ENCODE measurements around the gene ADTRP.

The ADTRP gene

GRCh38 chr6:11754625-11755271, 23.9 kb downstream of the ADTRP start:
- DNase-seq = peak; percentile 21

- DNase-seq = no peak
Observed at GRCh38 chr6:11753798-11754197, 24.8 kb downstream of the ADTRP start.

GRCh38 chr6:11752360-11752759, 26.2 kb downstream of the ADTRP start:
- DNase-seq = no peak

DNA sequence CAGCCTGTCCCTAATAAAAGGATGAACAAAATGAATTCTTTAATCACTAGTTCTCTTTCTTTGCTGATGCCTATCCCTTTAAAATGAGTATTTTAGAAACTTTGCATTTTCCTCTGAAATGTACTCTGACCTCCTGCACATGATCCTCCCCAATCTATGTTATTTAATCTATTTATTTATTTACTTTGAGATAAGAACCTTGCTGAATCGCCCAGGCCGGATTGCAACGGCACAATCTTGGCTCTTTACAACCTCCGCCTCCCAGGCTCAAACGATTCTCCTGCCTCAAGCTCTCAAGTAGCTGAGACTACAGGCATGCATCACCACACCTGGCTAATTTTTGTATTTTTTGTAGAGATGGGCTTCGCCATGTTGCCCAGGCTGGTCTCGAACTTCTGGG, 27.9 kb downstream of the ADTRP start:
- no peak for DNase-seq

GRCh38 chr6:11748591-11749210, 29.9 kb downstream of the ADTRP start:
- no peak for DNase-seq

DNA sequence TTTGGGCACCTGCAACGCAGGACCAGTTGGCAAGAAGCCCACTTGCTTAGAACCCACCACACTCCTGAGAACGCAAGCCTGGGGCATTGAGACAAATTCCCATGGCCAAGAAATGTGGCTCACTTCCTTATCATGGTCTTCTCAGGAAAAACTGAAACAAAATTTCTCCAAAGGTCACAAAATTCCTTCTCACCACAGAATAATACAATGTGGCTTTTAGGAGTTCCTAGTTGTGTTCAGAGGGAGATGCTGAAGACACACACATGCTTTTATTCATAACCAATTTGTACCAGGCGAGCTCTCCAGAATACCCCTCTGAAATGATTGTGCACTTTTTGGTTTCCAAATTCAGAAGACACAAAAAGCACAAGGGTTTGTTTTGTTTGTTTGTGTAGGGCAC, 31.6 kb downstream of the ADTRP start:
- DNase-seq = no peak

DNA sequence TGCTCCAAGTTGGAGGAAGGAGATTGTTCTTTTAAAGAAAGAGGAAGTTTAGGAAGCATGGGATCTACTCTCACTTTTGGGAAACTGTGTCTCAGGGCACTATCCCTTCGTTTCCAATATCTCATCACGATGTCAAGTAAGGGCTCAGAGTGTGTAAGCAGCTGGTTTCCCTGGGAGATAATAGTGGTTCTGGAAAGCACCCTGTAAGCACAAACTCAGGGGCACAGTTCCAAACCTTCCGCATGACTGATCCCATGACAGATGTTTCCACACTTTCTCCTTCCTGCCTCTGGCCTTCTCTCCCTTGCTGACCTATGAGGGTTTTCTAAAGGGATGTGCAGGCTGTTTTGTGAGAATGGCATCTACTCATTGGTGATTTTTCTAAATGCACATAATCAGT, 33.9 kb downstream of the ADTRP start:
- peak; percentile 21 for DNase-seq

GRCh38 chr6:11744101-11744500, 34.5 kb downstream of the ADTRP start:
- no peak for DNase-seq

- DNase-seq = no peak
Observed at GRCh38 chr6:11740875-11741274, 37.7 kb downstream of the ADTRP start.

- DNase-seq = no peak
Observed at GRCh38 chr6:11738661-11739375, 39.8 kb downstream of the ADTRP start.

GRCh38 chr6:11738234-11738633, 40.4 kb downstream of the ADTRP start:
- DNase-seq = no peak

DNA sequence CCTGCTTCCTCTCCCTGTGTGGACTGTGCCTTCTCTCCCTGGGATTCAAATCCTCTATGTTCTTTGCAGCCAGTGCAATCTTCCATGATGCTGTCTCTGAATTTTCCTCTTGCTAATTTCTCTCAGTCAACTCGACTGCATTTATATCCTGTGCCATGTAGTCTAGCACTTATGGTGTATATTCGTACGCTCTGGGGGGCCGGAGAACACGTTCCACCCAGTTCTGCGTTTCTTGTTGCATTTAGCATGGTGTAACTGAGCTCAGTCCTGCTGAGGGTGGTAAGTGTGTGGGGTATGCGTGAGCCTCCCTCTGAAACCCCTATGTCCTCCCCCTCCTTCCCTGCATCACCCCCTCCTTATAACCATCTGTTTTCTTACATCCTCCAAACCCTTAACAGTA, 42.0 kb downstream of the ADTRP start:
- no peak for DNase-seq

DNA sequence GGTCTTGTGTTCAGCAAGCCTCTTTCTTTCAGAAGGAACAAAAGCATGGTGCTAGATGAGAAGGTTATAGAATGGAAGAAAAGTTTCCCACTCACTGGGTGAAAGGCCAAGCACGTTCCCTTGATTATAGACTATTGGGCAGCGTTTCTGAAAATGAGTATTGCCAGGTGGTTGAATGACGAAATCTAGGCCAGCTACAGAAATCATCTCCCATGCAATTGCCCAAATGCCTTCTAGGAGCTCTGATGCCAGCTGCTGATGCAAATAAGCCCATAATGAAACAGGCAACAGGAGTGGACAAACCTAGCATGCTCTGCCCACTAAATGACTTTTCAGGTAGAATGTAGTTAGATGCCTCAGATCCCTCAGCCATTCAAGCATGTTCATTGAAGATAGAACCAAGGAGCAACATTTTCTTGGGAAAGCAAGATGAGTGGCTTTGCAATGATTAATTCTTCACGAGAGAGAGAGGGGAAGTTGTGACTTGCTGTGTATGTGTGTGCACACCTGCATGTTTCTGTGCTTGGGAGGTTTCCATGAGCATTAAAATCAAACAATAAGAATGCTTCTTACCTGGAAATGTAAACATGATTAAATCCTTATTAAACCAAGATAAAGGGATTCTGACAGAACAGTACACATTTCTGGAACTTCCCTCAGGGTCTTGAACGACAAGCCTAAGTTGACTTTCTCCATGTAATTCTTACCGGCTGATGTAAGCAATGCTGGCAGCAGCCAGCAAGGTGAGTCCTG, 43.6 kb downstream of the ADTRP start:
- DNase-seq = no peak

DNA sequence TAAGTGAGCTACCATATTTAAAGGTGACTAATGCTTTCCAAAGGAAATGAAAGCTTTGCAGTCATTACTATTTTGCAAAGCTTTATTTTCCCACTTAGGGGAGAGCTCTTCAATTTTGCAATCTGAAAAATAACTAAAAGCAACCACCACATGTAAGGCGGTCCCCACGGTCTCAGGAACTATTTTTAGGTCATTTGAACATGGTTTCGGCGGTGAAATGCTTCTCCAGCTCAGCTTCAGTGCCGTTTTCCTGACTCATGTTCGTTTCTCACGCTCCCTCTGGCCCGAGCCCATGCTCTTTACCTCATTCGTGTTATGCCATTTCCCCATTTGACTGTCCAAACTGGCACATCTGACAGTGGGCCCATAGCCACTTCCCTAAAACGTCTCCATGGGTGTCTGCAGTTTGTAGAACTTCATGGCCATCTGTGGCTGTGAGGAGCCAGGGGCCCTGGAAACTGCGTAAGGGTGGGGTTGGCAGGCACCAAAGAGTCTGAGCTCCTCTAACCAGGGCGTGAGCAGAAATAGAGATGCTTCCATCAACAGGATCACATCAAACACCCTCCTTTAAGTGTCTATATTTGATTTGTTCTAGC, 46.5 kb downstream of the ADTRP start:
- peak; percentile 23 for DNase-seq

GRCh38 chr6:11731423-11731822, 47.2 kb downstream of the ADTRP start:
- DNase-seq = no peak

DNA sequence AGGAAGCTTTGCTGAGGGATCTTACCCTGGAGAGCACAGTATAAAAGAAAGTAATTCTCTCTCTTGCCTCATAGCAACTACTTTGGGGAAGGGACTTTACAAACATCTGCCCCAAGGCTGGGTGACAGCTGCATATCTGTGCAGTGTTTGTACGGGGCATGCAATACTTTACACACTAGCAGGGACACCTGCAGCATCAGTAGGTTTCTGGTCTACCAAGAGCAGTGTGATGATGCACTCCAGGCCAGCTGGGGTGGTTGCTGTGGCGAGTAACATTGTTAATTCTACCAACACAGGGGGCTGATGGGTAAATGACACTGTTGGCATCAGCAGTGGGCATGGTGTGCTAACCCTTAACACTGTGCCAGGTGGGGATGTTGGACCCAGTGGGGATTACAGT, 48.0 kb downstream of the ADTRP start:
- no peak for DNase-seq

DNA sequence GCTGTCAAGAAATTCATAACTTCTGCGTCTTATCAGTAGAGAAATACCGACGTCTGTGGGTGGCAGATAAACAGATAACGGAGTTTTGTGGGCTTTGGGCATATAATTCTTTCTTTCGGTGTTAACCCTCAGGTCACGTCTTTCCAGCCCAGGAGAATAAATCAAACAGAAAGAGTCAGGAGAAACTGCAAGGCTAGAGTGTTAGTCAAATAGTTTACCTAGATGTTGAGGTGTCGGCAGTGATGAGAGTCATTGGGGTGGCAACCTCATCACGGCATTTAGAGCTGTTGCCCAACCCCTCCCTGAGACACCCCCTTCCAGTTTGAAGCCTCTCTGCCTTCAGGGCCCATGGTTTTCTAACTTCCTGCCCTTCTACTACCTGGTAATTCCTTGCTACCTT, 49.5 kb downstream of the ADTRP start:
- DNase-seq = no peak

GRCh38 chr6:11727998-11728961, 50.3 kb downstream of the ADTRP start:
- no peak for DNase-seq

GRCh38 chr6:11727346-11727997, 51.1 kb downstream of the ADTRP start:
- no peak for DNase-seq

- DNase-seq = no peak
Observed at GRCh38 chr6:11724286-11724685, 54.3 kb downstream of the ADTRP start.
